Stimulated activated CD4-positive, alpha-beta T cell treated with anti-CD3 and anti-CD28 coated beads, TNF-alpha, amount 100 ng/mL, for 48 hours (primary cell): ENCODE data around the gene RANGAP1.

Source experiments
- DNase-seq, 3 donors: peaks; one replicate each; pipeline ENCODE4 v3.0.0-alpha.2; 2020; ENCODE audit warnings: low read depth in 3 of 3

Gene RANGAP1

GRCh38 chr22:41285820-41286638, at the start of gene RANGAP1:
Gene RANGAP1 (minus strand): TSS chr22:41286187. CDS start chr22:41281044, 5,143 bp downstream.
- DNase-seq: peak; percentile 94 to 99 (median 95)

- no peak for DNase-seq
Observed at GRCh38 chr22:41334951-41335635, 49.1 kb upstream of the RANGAP1 start.

GRCh38 chr22:41334215-41334614, 48.2 kb upstream of the RANGAP1 start:
- DNase-seq: no peak

- DNase-seq: no peak
Observed at GRCh38 chr22:41333806-41334205, 47.8 kb upstream of the RANGAP1 start.

GRCh38 chr22:41332217-41332939, 46.4 kb upstream of the RANGAP1 start:
- no peak for DNase-seq

- DNase-seq: no peak
Observed at GRCh38 chr22:41330169-41330568, 44.2 kb upstream of the RANGAP1 start.

GRCh38 chr22:41327124-41327523, 41.1 kb upstream of the RANGAP1 start:
- no peak for DNase-seq

- DNase-seq: no peak
Observed at GRCh38 chr22:41324821-41325528, 39.0 kb upstream of the RANGAP1 start.

GRCh38 chr22:41320416-41321240, 34.6 kb upstream of the RANGAP1 start:
- DNase-seq: no peak

GRCh38 chr22:41315586-41315985, 29.6 kb upstream of the RANGAP1 start:
- DNase-seq: no peak

GRCh38 chr22:41314821-41315220, 28.8 kb upstream of the RANGAP1 start:
- no peak for DNase-seq

- DNase-seq: no peak
Observed at GRCh38 chr22:41311487-41311886, 25.5 kb upstream of the RANGAP1 start.

- DNase-seq: no peak
Observed at GRCh38 chr22:41310336-41310735, 24.3 kb upstream of the RANGAP1 start.

- DNase-seq: no peak
Observed at GRCh38 chr22:41308544-41308947, 22.6 kb upstream of the RANGAP1 start.

GRCh38 chr22:41308054-41308453, 22.1 kb upstream of the RANGAP1 start:
- no peak for DNase-seq

- DNase-seq: no peak
Observed at GRCh38 chr22:41305646-41306045, 19.7 kb upstream of the RANGAP1 start.

- no peak for DNase-seq
Observed at GRCh38 chr22:41302811-41303210, 16.8 kb upstream of the RANGAP1 start.

GRCh38 chr22:41302021-41302767, 16.2 kb upstream of the RANGAP1 start:
- DNase-seq: no peak

- DNase-seq: peak; percentile 63 to 75 (median 68)
Observed at GRCh38 chr22:41301085-41302020, 15.4 kb upstream of the RANGAP1 start, which contains the start of gene ZC3H7B. Gene ZC3H7B (plus strand): TSS chr22:41301525. CDS start chr22:41320661, 19,136 bp downstream.
